ENCODE data around the gene NEK7.
A peak's percentile ranks its signal among the peaks of the same experiment; 100 is the strongest.

The NEK7 gene

DNA sequence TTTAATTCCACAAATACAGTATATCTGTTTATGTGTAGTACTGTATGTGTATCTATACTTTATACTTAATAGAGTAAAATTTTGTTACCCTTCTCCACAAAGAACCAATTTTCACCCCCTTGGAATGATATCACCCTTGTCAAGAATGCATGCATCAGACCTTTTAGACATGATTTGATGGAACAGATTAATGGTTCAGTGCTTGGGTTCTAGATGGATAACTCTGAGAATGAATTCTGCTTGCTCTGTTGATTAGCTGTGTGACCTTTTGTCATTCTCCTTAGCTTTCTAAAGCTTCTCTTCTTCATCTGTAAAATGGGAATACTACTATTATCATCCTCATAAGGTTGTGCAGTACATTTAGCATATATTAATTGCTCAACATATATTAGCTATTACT is 105.1 kb downstream of the NEK7 start:
- H3K4me1 Mint-ChIP-seq = peaks cover 54% of the 10 kb centered on the region
- H3K27ac Mint-ChIP-seq = no peak overlapping the region
- H3K27me3 Mint-ChIP-seq = no peaks in the 10 kb centered on the region
- H3K9me3 Mint-ChIP-seq = peaks cover 4% of the 10 kb centered on the region
- H3K36me3 Mint-ChIP-seq (ENCODE audit: low read depth) = peaks cover 5% of the 10 kb centered on the region
- ATAC-seq = no peak
- no peak overlapping the region for H3K4me3 Mint-ChIP-seq
- no peak for DNase-seq

DNA sequence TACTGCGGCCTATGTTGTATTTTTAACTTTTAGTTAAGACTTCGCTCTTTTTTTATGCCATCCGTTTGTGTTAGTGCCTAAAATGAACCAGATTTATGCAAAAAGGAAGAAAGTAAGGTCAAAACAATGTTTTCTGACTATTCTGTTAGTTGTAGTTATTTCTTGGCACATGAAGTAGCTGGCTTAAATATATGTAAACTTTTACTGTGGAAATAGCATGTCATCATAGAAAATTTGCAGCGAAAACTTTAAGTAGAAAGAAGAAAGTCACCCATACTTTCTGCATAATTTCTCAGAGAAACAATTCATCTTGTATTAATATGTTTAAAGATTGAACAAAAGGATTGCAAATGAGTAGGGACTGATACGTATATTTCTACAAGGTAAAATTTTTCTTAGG is 106.4 kb downstream of the NEK7 start:
- no peak for DNase-seq
- Mint-ChIP-seq H3K4me1 (peaks cover 45% of the 10 kb centered on the region), H3K27me3 (no peaks in the 10 kb centered on the region), H3K36me3 (ENCODE audit: low read depth) (peaks cover 2% of the 10 kb centered on the region), H3K9me3 (no peaks in the 10 kb centered on the region), H3K27ac (no peak overlapping the region), H3K4me3 (no peak overlapping the region)
- ATAC-seq = no peak

DNA sequence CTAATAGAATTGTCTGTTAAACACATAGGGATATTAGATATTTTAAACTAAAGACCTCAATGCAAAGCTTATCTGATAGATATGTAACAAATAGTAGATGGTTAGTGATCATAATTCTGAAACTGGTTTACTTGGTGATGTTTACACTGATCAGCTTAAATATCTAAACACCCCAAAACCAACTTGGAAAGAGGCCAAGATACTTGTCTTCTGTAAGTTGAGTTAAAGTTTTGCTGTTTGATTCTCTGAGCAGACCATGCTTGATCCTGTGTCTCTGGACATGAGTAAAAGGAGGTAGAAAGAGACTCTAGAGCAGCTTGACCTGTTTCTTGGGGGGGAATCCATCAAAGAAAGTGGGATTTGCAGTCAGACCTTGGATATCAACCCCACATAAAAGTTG is 107.5 kb downstream of the NEK7 start:
- DNase-seq = no peak
- peaks cover 36% of the 10 kb centered on the region for H3K4me1 Mint-ChIP-seq
- no peak overlapping the region for H3K27ac Mint-ChIP-seq
- H3K36me3 Mint-ChIP-seq (ENCODE audit: low read depth) = peaks cover 2% of the 10 kb centered on the region
- no peaks in the 10 kb centered on the region for H3K9me3 Mint-ChIP-seq
- no peak for ATAC-seq
- H3K4me3 Mint-ChIP-seq = no peak overlapping the region
- H3K27me3 Mint-ChIP-seq = no peaks in the 10 kb centered on the region

DNA sequence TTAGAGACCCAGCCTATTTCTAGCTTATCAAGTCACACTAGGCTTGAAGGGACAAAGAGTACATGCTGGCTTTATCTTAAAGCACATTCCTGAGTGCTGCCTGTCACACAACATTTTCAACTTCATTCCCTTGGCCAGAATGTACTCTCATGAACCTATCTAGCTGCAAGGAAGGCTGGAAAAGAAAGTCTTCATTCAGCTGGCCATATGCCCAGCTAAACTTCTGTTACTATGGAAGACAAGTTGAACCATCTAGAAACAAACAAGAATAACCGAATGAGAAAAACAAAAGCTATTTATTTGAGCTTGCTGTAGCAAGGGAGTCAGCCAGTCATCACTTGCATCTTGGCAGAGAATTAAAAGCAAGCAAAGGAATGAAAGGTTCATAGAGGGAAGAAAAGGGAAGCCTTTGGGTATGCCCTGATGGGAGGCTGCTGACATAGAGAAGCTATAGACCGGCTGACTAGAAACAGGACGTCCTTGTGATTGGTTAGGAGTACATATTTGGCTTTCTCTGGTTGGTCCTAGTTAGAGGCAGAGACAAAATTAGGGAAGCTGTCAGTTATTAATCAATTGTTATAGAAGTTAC is 108.4 kb downstream of the NEK7 start:
- Mint-ChIP-seq H3K9me3 (no peaks in the 10 kb centered on the region), H3K36me3 (ENCODE audit: low read depth) (peaks cover 2% of the 10 kb centered on the region), H3K27me3 (no peaks in the 10 kb centered on the region), H3K4me3 (no peak overlapping the region), H3K27ac (no peak overlapping the region), H3K4me1 (peaks cover 27% of the 10 kb centered on the region)
- ATAC-seq (no peak), DNase-seq (no peak)

DNA sequence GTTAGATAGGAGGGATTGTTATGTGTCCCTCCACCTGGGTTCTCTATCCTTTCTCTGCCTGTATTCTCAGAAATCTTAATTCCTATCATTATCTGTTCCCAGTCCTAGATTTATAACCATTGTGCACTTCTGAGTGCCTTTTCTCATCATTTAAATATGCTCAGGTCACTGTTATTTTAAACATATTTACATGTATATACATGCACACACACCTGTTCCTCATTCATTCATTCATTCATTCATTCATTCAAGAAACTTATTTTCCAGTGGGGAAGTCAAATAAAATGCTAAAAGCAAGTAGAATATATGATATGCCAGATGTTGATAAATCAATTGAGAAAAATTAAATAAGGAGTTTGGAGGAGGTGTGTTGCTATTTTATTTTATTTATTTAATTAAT is 110.3 kb downstream of the NEK7 start:
- DNase-seq = no peak
- Mint-ChIP-seq H3K36me3 (ENCODE audit: low read depth) (peaks cover 4% of the 10 kb centered on the region), H3K27me3 (no peaks in the 10 kb centered on the region), H3K4me3 (no peak overlapping the region), H3K4me1 (peaks cover 13% of the 10 kb centered on the region), H3K9me3 (no peaks in the 10 kb centered on the region), H3K27ac (no peak overlapping the region)
- ATAC-seq = no peak

DNA sequence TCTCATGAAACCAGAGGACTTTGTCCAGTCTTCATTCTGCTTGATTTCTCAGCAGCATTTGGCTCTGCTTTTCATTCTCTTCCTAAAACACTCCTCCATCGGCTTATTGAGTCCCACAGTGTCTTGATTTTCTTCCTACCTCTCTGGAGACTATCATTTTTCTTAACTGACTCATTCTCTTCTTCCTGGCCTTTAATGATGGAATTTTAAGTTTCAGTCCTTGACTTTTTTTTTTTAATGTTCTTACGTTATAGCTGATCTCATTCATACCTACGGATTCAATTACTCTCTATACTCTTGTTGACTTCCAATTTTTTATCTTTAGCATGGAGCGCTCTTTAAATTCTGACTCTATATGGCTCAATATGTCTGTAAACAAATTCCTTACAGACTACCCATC is 111.1 kb downstream of the NEK7 start:
- H3K36me3 Mint-ChIP-seq (ENCODE audit: low read depth) = peaks cover 4% of the 10 kb centered on the region
- no peak overlapping the region for H3K4me3 Mint-ChIP-seq
- DNase-seq (no peak), ATAC-seq (no peak)
- H3K27ac Mint-ChIP-seq = no peak overlapping the region
- H3K9me3 Mint-ChIP-seq = no peaks in the 10 kb centered on the region
- no peaks in the 10 kb centered on the region for H3K27me3 Mint-ChIP-seq
- peaks cover 18% of the 10 kb centered on the region for H3K4me1 Mint-ChIP-seq

DNA sequence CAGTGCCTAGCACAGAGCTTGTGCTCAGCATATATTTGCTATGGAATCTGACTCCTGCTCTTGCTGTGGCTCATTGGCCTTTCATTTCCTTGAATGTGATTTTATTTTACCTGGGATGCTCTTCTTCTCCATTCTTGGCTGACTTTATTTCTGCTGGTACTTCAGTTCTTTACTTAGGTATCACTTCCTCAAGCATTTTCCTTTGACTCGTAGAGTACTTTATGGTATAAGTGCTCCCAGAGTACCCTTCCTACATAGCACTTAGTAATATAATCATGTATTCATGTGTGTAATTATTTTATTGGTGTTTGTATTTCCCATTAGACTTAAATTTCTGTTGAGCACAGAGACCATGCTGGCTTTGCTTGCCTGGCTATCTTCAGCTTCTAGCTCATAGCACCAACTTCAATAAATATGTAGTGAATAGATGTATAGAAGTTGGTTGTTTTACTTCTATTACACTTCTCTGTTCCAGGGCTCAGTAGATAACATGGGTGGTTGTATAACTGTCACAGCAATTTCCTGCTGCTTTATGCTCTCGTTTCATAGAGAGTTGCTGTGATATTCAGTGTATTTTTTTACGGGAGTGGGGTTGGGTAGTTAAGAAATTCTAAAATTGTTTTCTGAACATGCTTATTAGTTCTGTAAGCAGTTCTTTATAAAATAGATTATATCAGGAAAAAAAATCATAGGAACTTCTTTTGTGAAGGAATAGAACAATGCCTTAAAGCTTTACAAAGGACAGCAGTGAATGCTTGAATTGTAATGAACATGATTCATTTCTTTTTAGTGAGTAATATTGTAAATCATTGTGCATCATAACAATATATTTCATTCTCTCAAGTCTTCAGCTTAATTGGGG is 112.2 kb downstream of the NEK7 start:
- DNase-seq (no peak), ATAC-seq (no peak)
- Mint-ChIP-seq H3K36me3 (ENCODE audit: low read depth) (peaks cover 6% of the 10 kb centered on the region), H3K9me3 (no peaks in the 10 kb centered on the region), H3K27me3 (no peaks in the 10 kb centered on the region), H3K4me1 (peaks cover 23% of the 10 kb centered on the region), H3K4me3 (no peak overlapping the region), H3K27ac (no peak overlapping the region)

DNA sequence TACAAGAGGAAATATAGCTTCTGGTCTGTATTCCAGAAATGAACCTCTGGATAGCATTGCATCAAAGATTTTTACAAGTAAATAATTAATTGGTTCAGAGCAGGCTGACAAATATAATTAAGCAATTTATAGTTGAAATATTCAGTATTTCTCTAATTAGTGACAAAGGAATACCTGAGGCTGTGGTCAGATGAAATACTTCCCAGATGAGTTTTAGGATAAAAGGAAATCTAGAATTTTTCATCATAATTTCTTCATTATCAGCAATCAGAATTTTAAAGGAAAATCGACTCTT is 112.8 kb downstream of the NEK7 start:
- no peak for ATAC-seq
- peaks cover 25% of the 10 kb centered on the region for H3K4me1 Mint-ChIP-seq
- peaks cover 7% of the 10 kb centered on the region for H3K36me3 Mint-ChIP-seq (ENCODE audit: low read depth)
- no peak overlapping the region for H3K4me3 Mint-ChIP-seq
- DNase-seq = no peak
- H3K9me3 Mint-ChIP-seq = no peaks in the 10 kb centered on the region
- H3K27ac Mint-ChIP-seq = no peak overlapping the region
- no peaks in the 10 kb centered on the region for H3K27me3 Mint-ChIP-seq

DNA sequence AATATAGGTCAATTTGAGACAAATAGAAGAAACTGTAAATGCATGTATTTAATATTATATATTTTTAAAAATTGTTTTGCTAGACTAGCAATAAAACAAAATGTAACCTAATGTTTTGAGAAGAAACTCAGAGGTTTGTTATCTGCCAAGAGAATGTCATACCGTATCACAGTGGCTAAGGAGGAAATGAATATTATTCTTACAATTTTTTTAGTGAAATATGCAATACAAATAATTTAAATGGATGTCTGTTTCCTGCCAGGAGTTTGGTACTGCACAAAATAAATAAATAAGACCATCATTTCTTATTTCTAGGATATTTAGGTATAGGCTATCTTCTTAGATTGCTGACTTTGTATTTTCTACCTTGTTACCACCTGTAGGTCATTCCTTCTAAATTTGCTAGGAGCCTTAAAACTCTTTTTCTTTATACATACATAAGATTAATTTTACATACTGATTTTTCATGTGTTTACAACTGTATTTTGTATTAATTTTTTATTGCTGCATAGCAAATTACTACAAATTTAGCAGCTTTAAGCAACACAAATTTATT is 113.6 kb downstream of the NEK7 start:
- Mint-ChIP-seq H3K36me3 (ENCODE audit: low read depth) (peaks cover 7% of the 10 kb centered on the region), H3K4me3 (no peak overlapping the region), H3K4me1 (peaks cover 21% of the 10 kb centered on the region), H3K9me3 (no peaks in the 10 kb centered on the region), H3K27me3 (no peaks in the 10 kb centered on the region), H3K27ac (no peak overlapping the region)
- ATAC-seq (no peak), DNase-seq (no peak)

DNA sequence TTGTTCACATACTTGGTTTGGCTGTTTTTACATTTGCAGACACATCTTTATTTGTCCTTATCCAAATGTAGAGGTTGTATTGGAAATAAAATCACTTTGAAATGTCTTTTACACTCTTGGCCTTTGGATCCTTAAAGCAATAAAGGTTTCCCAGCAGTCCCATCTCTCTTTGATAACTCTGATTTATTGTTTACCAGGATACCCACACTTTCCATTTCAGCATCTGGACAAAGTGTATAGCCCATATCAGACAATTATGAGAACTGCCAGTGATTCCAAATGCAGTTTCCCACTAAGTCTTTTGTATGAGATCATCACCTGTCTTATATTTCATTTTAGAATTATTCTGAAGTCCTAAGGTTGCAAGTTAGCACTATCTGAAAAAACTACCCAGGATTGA is 114.7 kb downstream of the NEK7 start:
- H3K27me3 Mint-ChIP-seq = no peaks in the 10 kb centered on the region
- ATAC-seq = no peak
- peaks cover 7% of the 10 kb centered on the region for H3K36me3 Mint-ChIP-seq (ENCODE audit: low read depth)
- DNase-seq = no peak
- no peak overlapping the region for H3K4me3 Mint-ChIP-seq
- H3K4me1 Mint-ChIP-seq = peaks cover 20% of the 10 kb centered on the region
- H3K27ac Mint-ChIP-seq = no peak overlapping the region
- no peaks in the 10 kb centered on the region for H3K9me3 Mint-ChIP-seq

DNA sequence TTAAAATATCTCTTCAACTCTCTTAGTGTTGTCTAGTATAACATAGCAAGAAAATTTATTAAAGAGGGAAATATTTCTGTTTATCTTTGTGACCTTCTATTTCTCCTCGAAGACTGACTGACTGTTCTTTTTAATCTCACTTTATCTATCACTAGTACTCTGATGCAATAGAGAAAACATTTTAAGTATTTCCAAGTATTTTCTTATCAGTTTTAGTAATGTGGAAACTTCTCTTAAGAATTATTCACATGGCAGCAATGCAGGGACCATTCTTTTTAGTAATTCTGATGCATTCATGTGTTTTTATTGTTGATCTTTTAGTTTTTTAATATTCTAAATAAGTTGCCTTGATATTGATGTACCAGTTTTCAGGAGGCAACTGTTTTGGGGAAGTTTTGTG is 115.7 kb downstream of the NEK7 start:
- H3K27ac Mint-ChIP-seq = peak overlapping the region; percentile 70
- no peaks in the 10 kb centered on the region for H3K27me3 Mint-ChIP-seq
- H3K4me1 Mint-ChIP-seq = peaks cover 20% of the 10 kb centered on the region
- no peak for DNase-seq
- ATAC-seq = no peak
- no peaks in the 10 kb centered on the region for H3K9me3 Mint-ChIP-seq
- H3K36me3 Mint-ChIP-seq (ENCODE audit: low read depth) = peaks cover 7% of the 10 kb centered on the region
- H3K4me3 Mint-ChIP-seq = no peak overlapping the region

DNA sequence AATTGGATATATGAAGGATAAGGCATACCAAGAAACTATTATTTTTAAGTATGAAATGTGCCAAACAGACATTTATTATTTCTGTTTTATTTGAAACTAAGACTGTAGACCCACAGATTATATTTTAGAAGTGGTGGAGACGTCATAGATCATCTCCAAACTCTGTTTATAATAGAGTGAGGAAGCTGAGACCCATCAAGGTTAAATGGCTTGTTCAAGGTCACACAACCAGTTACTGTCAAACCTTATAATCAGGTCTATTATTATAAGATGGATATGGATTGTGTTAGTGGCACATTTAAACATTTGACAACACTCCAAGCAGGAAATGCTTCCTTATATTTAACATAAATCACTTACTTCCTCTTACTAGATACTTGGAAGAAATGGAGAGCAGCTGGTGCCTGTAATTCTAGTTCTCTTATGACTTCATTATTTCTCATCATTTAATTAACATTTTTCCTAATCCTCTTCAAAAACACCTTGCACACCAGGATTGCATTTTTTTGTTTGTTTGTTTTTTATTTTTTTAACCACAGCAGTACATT is 117.0 kb downstream of the NEK7 start:
- no peak for ATAC-seq
- no peak for DNase-seq
- Mint-ChIP-seq H3K27ac (no peak overlapping the region), H3K4me3 (no peak overlapping the region), H3K4me1 (peaks cover 20% of the 10 kb centered on the region), H3K27me3 (no peaks in the 10 kb centered on the region), H3K9me3 (no peaks in the 10 kb centered on the region), H3K36me3 (ENCODE audit: low read depth) (peaks cover 8% of the 10 kb centered on the region)

DNA sequence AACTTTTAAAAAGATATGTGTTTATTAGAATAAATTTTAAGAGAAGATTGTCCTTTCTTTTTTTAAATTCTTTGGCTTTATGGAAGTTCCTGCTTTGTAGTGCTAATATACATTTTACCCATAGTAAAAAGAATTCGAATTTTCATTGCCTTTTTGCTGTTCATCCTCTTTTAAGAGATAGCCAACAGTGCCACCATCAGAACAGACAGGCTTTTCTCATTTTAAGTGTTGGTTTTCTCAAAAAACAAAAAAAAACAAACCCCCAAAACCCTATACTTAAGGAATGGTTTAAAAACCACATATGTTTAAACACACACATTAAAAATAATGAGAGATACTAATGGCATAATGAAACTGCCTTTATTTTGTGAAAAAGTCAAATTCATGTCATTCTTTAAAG is 118.8 kb downstream of the NEK7 start:
- ATAC-seq = no peak
- Mint-ChIP-seq H3K27me3 (no peaks in the 10 kb centered on the region), H3K36me3 (ENCODE audit: low read depth) (peaks cover 13% of the 10 kb centered on the region), H3K4me1 (peaks cover 20% of the 10 kb centered on the region), H3K9me3 (no peaks in the 10 kb centered on the region), H3K4me3 (no peak overlapping the region), H3K27ac (no peak overlapping the region)
- DNase-seq = no peak

DNA sequence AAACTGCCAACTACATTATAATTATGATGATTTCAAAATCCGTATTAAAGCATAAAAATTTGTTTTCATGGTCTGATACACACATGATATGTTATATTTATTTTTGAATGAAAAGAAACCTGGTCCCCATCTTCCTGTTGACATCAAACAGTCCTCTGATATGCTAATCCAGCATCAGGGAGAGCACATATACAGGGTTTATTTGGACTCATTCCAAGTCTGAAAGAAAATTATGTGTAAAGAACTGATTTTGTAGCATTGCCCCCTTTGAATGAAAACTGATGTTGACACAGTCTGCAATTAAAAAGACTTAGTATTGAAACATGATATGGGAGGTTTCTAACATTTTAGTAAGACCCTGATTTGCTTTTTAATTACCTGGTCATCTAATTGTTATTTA is 119.4 kb downstream of the NEK7 start:
- Mint-ChIP-seq H3K4me3 (no peak overlapping the region), H3K9me3 (no peaks in the 10 kb centered on the region), H3K27me3 (no peaks in the 10 kb centered on the region), H3K4me1 (peaks cover 20% of the 10 kb centered on the region), H3K27ac (no peak overlapping the region), H3K36me3 (ENCODE audit: low read depth) (peaks cover 9% of the 10 kb centered on the region)
- ATAC-seq (no peak), DNase-seq (no peak)

DNA sequence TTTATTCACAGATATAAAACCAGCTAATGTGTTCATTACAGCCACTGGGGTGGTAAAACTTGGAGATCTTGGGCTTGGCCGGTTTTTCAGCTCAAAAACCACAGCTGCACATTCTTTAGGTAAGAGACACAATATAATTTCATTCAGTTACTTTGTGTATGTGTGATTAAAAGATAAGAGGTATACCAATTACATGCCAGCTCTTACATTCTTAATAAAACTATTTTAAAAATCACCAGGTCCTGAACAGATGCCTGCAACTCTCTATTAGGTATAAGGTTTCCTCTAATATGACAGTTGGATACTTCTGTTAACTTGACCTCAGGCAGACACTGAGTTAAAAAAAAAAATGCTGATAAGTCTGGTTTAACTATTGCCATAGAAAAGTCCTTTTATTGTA is 122.1 kb downstream of the NEK7 start:
- H3K36me3 Mint-ChIP-seq (ENCODE audit: low read depth) = peaks cover 15% of the 10 kb centered on the region
- H3K27ac Mint-ChIP-seq = no peak overlapping the region
- H3K27me3 Mint-ChIP-seq = no peaks in the 10 kb centered on the region
- DNase-seq (no peak), ATAC-seq (no peak)
- peaks cover 13% of the 10 kb centered on the region for H3K4me1 Mint-ChIP-seq
- H3K9me3 Mint-ChIP-seq = no peaks in the 10 kb centered on the region
- no peak overlapping the region for H3K4me3 Mint-ChIP-seq
